Cardiac septum (tissue), 1 donor: ENCODE data around the gene KCNF1. TPM values are rescaled to one million over a fixed set of nuclear protein-coding genes. Genes with fewer than 3 reads are reported as not detected.

Experiments
- DNase-seq: peaks from one replicate; pipeline ENCODE4 v3.0.0-alpha.2; 2020; ENCODE audit warnings: low spot score
- intact Hi-C: fragments of 100-400 bp; cut with DNase I; formaldehyde crosslinking; loops from one replicate; pipeline ENCODE4 v1.14.0; 2022
- total RNA-seq: library from RNA; stranded (reverse); fragmentation: NEBNext Ultra II Directional; extraction: Animal tissue kit (Norgen Biotek cat#: 25700); gene quantifications from one replicate; pipeline ENCODE4 v1.2.1, GENCODE V29; 2021
- donor health status: DM: no; HTN: no; CAD: no.

The KCNF1 gene
- total RNA-seq, 1 donor from 2014 or later, result 0.27 TPM

DNA sequence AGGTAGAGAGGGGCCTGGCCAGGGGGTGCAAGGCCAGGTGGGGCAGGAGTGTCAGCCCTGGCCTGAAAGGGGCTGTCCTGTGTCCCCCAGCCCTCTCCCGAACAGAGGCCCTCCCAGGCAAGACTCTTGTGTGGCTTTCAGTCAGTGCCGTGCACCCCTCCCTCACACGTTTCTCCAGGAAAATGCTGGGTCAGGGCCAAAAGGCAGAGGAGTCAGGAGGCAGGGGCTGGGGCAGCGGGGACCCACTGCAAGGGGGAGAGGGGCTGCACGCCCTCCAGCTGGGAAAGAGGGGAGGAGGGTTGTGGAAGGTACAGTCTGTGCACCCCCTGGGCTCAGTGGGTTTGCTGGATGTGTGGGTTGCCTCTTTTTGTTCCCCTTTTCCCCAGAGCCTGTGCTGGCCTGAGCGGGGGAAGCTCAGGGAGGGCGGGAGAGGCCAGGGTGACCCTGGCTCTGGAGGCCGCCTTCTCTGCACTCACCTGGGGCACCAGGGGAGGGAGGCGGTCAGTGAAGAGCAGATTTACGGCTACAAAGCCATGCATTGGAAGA lies 4.1 kb downstream of the KCNF1 start:
- DNase-seq, result peak; percentile 59
- intact Hi-C loops, result no loop called here

DNA sequence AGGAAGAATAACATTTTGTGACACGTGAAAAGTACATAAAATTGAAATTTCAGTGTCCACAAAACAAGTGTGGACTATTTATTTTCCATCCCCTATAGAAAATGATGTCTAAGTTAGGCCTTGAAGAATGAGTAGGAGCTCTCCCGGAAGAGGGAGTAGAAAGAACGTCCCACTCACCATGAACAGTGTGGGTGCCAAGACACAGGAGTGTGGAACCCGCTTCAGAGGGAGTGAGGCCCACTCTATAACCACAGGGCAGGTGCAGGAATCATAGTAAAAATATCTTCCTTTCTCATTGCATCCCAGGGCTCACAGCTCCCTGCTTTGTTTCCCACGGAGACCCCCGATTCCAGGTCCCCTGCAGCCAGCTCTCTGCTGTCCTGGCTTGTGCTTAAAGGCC lies 5.2 kb downstream of the KCNF1 start:
- intact Hi-C loops, result no loop called here
- DNase-seq, result peak; percentile 60

DNA sequence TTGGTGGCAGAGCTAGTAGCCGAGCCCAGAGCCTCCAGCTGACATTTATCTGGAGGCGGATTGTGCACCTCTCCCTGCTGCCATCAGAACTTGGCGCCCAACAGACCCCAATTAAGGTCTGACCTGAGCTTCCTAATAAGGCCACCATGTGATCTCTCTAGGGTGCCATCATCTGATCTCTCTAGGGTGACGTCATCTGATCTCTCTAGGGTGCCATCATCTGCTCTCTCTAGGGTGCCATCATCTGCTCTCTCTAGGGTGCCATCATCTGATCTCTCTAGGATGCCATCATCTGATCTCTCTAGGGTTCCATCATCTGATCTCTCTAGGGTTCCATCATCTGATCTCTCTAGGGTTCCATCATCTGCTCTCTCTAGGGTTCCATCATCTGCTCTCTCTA lies 6.2 kb downstream of the KCNF1 start:
- intact Hi-C loops, result no loop called here
- peak; percentile 46 for DNase-seq

DNA sequence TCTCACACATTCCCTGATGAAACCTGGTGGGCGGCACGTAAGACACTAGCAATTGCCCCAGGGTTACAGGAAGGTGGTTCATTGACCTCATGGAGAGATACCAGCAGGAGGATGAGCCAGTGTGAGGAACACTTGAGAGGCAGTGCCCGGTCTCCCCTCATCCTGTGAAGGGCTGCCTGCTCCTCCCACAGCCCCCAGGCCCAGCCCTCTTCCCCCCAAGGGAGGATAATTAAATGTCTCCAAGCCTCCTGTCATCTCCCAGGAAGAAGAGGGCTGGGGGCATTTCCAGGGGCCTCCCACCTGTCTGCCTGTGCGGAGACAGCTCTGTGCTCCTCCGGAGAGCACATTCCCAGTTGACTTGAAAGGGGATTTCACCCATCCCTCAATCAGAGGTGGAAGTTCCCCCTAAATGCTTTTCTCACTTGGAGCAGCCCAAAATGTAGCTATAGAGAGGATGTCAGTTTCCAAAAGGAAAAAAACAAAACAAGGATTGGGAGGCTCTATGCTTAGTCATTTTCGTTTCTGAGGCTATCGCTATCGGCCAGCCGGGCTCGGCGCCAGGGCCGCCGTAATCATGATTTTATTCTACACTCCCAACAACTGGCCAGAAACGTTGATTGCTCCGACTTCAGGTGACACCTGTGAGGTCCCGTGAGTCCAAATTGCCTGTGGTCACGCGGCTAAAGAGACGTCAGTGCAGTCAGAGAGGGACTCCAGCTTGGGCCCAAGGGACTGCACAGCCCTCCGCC lies 7.1 kb downstream of the KCNF1 start:
- intact Hi-C loops, result no loop called here
- no peak for DNase-seq

DNA sequence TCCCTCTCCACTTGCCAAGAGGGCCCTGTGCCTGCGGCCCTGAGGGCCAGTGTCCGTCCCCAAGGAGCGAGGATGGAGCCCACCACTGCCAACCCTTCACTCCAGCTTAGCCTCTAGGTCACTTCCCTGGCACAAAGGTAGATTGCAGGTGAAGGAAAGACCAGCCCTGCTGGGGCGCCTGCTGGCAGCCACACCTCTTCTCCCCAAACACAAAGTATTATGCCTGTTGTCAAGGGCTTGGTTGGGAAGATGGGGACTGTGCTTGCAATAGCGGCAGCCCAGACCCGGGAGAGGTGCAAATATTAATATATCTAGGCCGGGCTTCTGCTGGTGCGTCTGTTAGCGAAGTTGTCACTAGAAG lies 7.7 kb downstream of the KCNF1 start:
- intact Hi-C loops, result no loop called here
- DNase-seq, result no peak

DNA sequence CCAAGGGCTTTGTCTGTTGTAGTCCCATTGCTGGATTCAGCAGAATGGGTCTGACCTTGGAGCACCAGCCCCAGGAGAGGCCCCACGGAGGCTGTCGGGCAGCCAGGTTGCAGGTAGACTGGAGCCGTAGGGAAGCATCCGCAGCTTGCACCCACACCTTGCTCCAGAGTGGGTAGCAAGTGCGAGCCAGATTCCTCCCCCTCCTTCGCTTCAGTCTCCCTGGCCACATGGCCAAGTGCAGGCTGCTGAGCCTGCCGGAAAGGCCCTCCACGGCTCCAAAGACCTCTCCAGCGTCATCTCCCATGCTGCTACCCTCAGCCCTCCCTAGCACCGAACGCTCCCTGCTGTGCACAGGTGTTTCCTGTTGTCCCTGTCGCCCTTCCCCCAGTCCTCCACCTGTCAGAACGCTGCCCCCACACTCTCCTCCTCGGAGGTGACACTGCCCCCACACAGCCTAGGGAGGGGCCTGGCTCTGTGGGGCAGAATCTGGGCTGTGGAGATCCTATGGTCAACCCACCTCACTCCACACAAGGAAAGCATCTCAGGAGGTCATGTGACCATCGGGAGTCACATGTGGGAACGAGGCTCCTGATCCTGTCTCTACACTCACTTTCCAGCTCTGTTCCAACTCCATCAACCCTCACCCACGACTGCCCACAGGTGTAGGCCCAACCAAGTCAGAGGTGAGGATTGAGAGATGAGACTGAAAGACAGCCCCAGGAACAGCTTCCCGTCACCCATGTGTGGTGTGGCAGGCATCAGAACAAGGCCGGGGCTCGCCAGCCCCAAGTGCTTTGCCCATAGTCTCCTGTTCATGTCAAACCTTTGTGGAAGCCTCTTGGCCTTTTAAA lies 8.3 kb downstream of the KCNF1 start:
- no peak for DNase-seq
- intact Hi-C loops, result no loop called here

DNA sequence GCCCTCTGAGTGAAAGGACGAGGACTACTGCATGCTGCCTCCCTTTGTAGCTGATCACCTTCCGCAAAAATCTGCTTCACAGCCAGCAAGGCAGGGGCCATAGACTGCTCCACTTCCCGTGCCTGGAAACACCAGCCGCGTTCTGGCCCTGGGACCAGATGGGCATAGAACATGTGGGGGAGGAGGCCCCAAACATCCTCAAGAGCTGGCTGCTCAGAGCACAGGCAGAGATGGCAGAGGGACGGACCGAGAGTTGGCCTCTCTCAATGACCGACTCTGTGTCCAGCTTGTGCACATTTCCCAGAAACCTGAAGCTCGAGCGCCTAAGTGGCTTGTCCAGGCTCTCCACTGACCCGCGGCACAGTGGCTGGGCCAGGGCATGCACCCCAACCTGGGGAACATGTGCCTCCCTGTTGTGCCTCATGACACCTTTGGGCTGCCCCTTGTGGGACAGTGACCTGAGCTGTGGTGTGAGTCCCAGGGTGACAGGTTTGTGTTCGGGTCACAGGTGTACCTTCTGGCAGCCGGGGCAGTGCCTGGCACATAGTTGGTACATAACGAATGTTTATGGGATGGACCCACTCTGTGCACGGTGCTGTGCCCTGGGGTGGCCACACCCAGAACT lies 9.1 kb downstream of the KCNF1 start:
- intact Hi-C loops, result no loop called here
- no peak for DNase-seq

DNA sequence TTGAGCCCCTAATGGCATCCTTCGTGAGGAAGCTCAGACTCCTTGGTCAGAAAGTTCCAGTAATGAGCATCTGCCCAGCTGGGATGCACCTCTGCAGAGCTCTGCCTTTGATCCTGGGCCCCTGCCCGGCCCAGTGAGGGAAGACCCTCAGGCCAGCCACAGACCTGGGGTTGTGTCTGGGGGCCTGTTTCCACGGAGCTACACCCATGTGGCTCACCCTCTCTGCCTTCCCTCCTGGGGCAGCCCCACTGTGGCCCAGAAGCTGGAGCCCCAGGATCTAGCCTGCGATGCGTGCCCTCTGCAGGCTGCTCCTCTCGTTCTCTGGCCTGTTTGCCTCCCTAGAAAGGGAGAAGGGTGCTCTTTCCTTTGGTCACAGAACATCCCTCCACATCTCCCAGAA lies 9.8 kb downstream of the KCNF1 start:
- no peak for DNase-seq
- intact Hi-C loops, result no loop called here

DNA sequence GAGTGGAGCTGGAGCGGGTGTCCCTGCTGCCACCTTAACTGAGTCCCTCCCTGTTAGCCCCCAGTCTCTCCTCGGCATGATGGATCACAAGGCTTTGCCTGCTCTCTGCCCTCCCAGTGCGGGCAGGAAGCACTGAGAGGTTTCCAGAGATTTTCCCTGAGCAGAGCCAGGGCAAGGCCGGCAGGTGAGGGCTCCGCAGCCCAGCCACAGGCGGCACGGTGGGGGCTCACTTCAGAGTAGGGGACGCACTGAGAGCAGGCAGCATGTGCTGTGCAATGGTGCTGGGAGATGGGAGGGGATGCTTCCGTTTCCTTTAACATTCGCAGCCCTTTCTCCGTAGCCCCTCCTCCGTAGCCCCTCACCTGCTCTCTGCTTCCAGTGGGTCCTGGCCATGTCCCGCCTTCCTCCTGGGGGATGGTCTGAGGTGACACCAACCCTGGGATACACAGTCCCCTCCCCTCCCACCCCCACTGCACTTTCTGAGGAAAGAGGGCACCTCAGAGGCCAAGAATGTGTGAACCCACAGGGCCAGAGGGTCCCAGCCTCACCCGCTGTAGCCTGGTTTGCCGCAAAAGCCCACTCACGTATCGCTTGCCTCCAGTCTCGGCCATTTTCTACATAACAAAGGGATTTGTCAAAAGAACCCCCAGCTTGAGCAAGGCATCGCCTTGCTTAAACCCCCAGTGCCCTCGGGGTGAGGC lies 10.7 kb downstream of the KCNF1 start:
- no peak for DNase-seq
- intact Hi-C loops, result no loop called here

DNA sequence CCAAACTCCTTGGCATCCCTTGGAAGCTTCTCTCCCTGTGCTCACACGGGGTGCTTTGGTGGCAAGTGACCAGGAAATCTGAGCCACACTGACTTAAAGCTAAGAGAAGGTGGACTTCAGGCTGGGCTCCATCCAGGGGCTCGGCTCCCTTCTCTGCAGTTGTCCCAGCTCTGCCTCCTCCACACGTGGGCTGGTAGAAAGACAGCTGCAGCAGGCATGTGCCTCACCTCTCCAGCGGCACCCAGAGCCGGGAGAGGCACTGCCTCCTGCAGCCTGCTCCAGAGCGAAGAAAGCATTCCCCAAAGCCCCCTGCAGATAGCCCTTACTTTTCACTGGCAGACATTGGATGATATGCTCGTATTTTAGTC lies 11.3 kb downstream of the KCNF1 start:
- intact Hi-C loops, result no loop called here
- no peak for DNase-seq

DNA sequence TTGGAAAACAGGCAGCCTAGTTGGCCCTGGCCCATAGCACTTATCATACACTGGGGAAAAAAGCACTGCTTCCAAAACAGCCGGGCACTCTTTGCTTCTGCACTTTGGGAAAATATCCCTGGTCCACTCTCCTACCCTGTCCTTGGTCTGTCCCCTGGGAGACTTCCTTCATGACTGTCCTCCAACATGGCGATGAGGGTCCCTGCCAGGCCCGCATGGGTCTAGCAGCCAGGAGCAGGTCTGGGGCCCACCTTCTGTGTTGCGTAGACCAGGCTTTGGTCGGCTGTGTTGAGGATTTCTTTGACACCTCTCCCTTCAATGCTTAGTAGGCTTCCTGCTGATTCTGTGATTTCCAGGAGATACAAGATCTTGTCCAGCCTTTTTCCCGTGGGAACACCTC lies 12.2 kb downstream of the KCNF1 start:
- intact Hi-C loops, result no loop called here
- DNase-seq, result no peak

DNA sequence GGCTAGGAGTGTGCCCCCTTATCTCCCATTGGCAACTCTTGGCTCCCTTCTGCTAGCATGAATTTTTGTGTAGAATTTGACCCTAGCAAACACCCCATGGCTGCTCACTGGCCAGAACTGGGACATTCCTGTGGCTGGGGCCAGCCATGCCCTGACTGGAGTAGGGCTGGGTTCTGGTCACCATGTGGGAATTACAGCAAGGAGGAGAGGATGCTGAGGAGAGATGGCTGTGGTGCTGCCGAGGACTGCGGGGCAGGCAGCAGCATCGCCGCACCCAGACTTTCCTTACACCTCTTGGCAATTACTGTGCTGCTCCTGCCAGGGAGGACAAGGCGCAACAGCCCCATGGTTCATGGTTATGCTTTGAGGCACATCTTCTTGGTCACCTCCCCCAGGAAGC lies 12.7 kb downstream of the KCNF1 start:
- no peak for DNase-seq
- intact Hi-C loops, result no loop called here

DNA sequence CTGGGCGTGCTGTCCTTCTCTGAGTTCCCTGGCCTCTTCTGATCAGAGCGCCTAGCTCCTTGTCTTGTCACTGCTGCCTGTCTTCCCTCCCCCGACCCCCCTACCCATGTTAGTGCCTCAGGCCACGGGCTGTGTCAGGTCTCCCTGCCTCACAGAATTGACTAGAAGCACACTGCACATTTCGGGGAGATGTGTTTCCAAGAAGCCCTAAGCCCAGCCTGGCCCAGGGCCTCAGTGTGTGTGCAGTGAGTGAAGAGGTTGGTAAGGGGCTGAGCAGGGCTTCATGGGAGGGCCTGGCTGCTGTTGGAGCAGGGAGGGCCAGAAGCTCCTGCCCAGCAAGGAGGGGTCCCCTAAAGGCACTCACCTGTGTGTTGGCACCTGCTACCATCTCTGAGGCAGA lies 13.1 kb downstream of the KCNF1 start:
- intact Hi-C loops, result no loop called here
- DNase-seq, result no peak

DNA sequence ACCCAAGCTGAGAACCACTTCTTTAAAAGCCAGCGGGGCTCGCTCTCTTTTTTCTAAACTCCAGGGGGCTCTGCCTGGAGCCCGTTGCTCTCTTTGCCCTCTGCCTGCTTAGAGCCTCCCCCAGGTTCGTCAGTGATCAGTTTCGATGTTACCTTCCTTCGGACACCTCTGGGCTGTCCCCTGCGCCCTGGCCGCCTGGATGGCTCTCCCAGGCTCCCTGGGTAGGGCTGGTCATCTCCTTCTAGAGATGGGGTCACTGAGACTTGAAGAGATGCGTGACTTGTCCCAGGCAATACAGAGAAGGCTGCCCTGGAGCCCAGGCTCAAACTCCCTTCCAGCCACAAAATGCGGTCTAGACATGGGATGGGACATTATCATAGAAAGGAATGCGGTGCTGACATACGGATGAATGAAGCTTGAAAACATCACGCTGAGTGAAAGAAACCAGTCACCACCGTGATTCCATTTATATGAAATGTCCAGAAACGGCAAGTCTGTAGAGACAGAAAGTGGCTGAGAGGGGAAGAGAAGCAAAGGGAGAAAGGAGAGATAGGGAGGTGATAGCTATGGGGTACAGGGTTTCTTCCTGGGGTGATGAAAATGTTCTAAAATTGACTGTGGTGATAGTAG lies 14.6 kb downstream of the KCNF1 start:
- intact Hi-C loops, result no loop called here
- no peak for DNase-seq

DNA sequence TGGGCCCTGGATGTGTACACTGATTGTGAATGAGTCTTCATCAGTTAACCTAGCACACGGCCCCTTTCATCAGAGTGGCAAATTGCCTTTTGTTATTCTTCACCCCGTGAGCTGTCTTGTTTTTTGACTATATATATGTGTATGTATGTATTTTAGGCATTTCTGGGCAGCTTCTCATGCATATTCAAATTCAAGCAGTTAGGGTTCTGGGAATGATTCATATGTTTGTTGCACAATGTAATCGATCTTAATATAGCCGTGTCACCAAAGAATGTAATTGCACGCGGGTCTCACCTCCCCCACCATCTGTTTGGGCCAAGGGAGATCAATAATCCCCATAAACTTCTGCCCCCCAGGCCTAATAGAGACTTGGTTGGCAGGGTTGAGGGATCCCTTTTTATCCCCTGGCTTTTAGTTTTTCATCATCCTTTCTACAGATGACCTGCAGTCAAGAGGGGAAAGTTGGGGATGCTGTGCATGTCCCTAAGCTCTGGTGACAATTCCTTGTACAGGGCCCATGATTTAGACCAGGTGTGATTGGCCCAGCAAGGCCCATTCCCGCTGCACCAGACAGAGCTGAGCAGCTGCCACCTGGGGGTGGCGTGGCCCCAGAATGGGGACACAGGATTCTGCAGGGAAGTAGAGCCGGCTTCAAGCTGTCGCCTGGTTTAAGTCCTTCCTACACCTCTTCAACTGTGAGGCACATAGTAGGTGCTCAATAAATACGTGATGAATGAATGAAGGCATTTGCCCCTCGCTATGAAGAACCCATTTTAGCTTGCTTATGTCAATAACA lies 19.2 kb downstream of the KCNF1 start:
- DNase-seq, result no peak
- intact Hi-C loops, result no loop called here

DNA sequence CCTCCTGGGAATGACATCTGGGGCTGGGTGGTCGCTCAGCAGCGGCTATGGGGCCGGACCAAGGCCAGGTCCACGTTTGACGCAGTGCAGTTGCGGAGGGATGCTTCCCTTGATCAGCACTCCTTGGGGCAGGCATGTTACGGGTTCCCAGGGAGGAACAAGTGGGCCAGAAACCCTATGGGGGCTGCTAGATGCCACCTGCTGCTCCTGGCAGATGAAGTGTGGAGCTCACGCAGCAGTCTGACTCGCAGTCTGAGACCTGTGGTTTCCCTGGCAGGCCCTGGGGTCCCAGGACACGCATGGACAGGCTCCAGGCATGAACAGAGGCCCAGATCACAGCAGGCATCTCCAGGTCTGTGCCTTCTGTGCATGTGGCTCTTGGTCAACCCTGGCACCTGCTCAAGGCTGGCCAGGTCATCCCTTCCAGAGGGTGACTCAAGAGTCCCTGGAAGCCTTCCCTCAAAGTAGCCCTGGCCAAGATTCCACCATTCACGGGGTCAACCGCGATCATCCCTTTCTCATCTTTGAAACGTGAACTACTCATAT lies 20.0 kb downstream of the KCNF1 start:
- DNase-seq, result no peak
- intact Hi-C loops, result no loop called here

DNA sequence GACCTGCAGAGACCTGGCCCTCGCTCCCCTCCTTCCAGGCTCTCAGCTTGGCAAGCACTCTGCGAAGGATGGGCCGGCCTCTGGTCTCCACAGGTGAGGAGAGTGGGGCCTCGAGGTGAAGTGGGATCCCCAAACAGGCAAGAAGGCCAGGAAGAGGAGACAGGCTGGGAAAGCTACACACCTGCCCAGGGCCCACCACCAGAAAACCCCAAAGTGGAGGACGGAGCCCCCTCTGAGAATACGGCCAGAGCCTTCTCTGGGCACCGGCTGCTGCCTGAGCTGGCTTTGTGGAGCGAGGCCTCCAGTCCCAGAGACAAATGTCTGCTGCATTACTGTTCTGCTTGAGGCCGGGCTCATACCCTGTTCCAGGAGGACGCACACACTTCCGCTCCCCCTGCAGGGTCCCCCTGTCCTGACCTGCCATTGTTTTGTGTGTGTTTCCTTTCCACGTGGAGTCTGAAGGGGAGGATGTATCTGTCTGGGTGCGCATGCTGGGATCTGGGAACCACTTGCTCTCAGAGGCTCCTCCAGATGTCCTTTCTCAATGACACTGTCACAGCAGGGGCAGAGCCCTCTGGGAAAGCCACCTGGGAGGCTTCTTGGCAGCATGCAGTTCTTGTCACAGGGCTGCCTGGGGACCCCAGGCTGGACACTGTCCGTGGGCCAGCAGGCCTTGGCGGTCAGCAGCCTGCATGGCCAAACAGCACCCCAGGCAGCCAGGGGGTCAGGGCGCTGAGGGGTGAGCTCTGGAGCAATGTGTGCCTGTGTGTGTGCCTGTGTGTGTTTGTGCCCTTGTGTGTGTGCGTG lies 20.8 kb downstream of the KCNF1 start:
- no peak for DNase-seq
- intact Hi-C loops, result no loop called here
